ENCODE measurements around the gene PDE7B. TPM values are rescaled to one million over a fixed set of nuclear protein-coding genes. Genes with fewer than 3 reads are reported as not detected.

The PDE7B gene
- total and polyA plus RNA-seq, 2 donors from 2014 or later, result 4.6 to 15.4 TPM

GRCh38 chr6:136059308-136059707, 207.8 kb downstream of the PDE7B start:
- Histone ChIP-seq H3K9me3 (ENCODE audit: control insufficient read depth in 2 of 3, insufficient read depth in 1 of 3, low read length in 3 of 3) (no peaks in the 10 kb centered on the region), H3K4me1 (ENCODE audit: control insufficient read depth in 2 of 3, insufficient read depth in 2 of 3, low read depth in 1 of 3, low read length in 3 of 3) (peaks cover 0 to 3% (median 0%) of the 10 kb centered on the region in 3 donors), H3K36me3 (ENCODE audit: control insufficient read depth in 2 of 3, insufficient read depth in 3 of 3, low read length in 3 of 3) (no peaks in the 10 kb centered on the region), H3K4me3 (ENCODE audit: low read length in 3 of 3) (no peak overlapping the region), H3K9ac (ENCODE audit: low read length in 3 of 3) (no peak overlapping the region), H3K27ac (ENCODE audit: low read depth in 2 of 2, low read length in 2 of 2) (no peak overlapping the region), H3K27me3 (ENCODE audit: control insufficient read depth, insufficient read depth, low read length) (no peaks in the 10 kb centered on the region)
- FAIRE-seq (no peak), DNase-seq (peak in 3 of 5 donors; percentile 27 to 82 (median 47))
- intact Hi-C loops (cut with DNase I), result no loop called here
- TF ChIP-seq, protein P1, sequence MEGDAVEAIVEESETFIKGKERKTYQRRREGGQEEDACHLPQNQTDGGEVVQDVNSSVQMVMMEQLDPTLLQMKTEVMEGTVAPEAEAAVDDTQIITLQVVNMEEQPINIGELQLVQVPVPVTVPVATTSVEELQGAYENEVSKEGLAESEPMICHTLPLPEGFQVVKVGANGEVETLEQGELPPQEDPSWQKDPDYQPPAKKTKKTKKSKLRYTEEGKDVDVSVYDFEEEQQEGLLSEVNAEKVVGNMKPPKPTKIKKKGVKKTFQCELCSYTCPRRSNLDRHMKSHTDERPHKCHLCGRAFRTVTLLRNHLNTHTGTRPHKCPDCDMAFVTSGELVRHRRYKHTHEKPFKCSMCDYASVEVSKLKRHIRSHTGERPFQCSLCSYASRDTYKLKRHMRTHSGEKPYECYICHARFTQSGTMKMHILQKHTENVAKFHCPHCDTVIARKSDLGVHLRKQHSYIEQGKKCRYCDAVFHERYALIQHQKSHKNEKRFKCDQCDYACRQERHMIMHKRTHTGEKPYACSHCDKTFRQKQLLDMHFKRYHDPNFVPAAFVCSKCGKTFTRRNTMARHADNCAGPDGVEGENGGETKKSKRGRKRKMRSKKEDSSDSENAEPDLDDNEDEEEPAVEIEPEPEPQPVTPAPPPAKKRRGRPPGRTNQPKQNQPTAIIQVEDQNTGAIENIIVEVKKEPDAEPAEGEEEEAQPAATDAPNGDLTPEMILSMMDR (IDR thresholded peaks at IDR 0.05; ENCODE audit: borderline replicate concordance, extremely low read depth, insufficient read depth), result no peak

DNA sequence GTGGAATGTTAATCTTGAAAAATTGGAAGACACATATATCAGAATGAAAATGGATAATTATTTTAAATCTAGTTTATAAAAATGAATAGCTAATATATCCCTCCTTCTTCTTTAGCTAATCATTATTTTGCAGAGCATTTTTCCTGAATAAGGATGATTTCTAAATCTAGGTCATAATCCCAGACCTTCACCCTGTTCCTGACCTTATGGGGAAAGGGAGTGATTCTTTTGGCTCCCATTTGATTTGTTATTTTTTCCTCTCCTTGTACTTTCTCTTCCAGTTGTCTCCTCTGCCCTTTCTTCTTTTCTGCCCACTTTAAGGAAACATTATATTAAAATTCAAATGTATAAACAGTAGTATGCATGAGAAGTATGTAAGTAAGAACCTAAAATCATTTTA, 208.6 kb downstream of the PDE7B start:
- H3K27me3 ChIP-seq (ENCODE audit: control insufficient read depth, insufficient read depth, low read length), result no peaks in the 10 kb centered on the region
- peaks cover 0 to 3% (median 0%) of the 10 kb centered on the region in 3 donors for H3K4me1 ChIP-seq (ENCODE audit: control insufficient read depth in 2 of 3, insufficient read depth in 2 of 3, low read depth in 1 of 3, low read length in 3 of 3)
- H3K9me3 ChIP-seq (ENCODE audit: control insufficient read depth in 2 of 3, insufficient read depth in 1 of 3, low read length in 3 of 3), result no peaks in the 10 kb centered on the region
- TF ChIP-seq, protein P1 (IDR thresholded peaks at IDR 0.05; ENCODE audit: borderline replicate concordance, extremely low read depth, insufficient read depth), result no peak
- H3K4me3 ChIP-seq (ENCODE audit: low read length in 3 of 3), result no peak overlapping the region
- DNase-seq (no peak), FAIRE-seq (no peak)
- intact Hi-C loops (cut with DNase I), result no loop called here
- no peaks in the 10 kb centered on the region for H3K36me3 ChIP-seq (ENCODE audit: control insufficient read depth in 2 of 3, insufficient read depth in 3 of 3, low read length in 3 of 3)
- H3K9ac ChIP-seq (ENCODE audit: low read length in 3 of 3), result no peak overlapping the region
- H3K27ac ChIP-seq (ENCODE audit: low read depth in 2 of 2, low read length in 2 of 2), result no peak overlapping the region

DNA sequence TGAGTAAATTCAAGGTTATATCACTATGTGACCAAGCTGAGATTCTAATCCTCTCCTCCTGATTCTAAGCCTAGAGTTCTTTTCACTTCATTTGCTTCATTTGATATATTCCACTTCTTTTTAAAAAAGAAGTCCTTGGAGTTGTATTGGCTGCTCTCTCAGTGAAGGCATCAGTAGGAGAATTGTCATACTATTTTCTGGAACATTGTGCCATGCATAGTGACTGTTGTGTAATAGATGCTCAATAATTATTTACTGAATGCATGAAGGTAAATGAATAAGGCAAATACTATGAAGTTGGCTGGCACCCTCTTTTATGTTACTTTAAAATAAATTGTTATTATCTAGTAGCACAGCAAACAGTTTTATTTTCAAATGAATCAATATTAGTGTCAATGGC, 209.3 kb downstream of the PDE7B start:
- no peaks in the 10 kb centered on the region for H3K27me3 ChIP-seq (ENCODE audit: control insufficient read depth, insufficient read depth, low read length)
- H3K9ac ChIP-seq (ENCODE audit: low read length in 3 of 3), result no peak overlapping the region
- H3K27ac ChIP-seq (ENCODE audit: low read depth in 2 of 2, low read length in 2 of 2), result no peak overlapping the region
- TF ChIP-seq, protein P1 (IDR thresholded peaks at IDR 0.05; ENCODE audit: borderline replicate concordance, extremely low read depth, insufficient read depth), result no peak
- H3K36me3 ChIP-seq (ENCODE audit: control insufficient read depth in 2 of 3, insufficient read depth in 3 of 3, low read length in 3 of 3), result no peaks in the 10 kb centered on the region
- H3K4me3 ChIP-seq (ENCODE audit: low read length in 3 of 3), result no peak overlapping the region
- peaks cover 0 to 3% (median 0%) of the 10 kb centered on the region in 3 donors for H3K4me1 ChIP-seq (ENCODE audit: control insufficient read depth in 2 of 3, insufficient read depth in 2 of 3, low read depth in 1 of 3, low read length in 3 of 3)
- intact Hi-C loops (cut with DNase I), result no loop called here
- DNase-seq (no peak), FAIRE-seq (no peak)
- no peaks in the 10 kb centered on the region for H3K9me3 ChIP-seq (ENCODE audit: control insufficient read depth in 2 of 3, insufficient read depth in 1 of 3, low read length in 3 of 3)

GRCh38 chr6:136061701-136062100, 210.2 kb downstream of the PDE7B start:
- H3K27ac ChIP-seq (ENCODE audit: low read depth in 2 of 2, low read length in 2 of 2), result no peak overlapping the region
- no peaks in the 10 kb centered on the region for H3K27me3 ChIP-seq (ENCODE audit: control insufficient read depth, insufficient read depth, low read length)
- H3K4me1 ChIP-seq (ENCODE audit: control insufficient read depth in 2 of 3, insufficient read depth in 2 of 3, low read depth in 1 of 3, low read length in 3 of 3), result peaks cover 0 to 4% (median 3%) of the 10 kb centered on the region in 3 donors
- intact Hi-C loops (cut with DNase I), result no loop called here
- no peak overlapping the region for H3K9ac ChIP-seq (ENCODE audit: low read length in 3 of 3)
- DNase-seq, result no peak
- no peak for FAIRE-seq
- TF ChIP-seq, protein P1 (IDR thresholded peaks at IDR 0.05; ENCODE audit: borderline replicate concordance, extremely low read depth, insufficient read depth), result no peak
- H3K36me3 ChIP-seq (ENCODE audit: control insufficient read depth in 2 of 3, insufficient read depth in 3 of 3, low read length in 3 of 3), result no peaks in the 10 kb centered on the region
- no peak overlapping the region for H3K4me3 ChIP-seq (ENCODE audit: low read length in 3 of 3)
- H3K9me3 ChIP-seq (ENCODE audit: control insufficient read depth in 2 of 3, insufficient read depth in 1 of 3, low read length in 3 of 3), result no peaks in the 10 kb centered on the region

Data from kidney (tissue), 14 donors.